Thymus (tissue), 11 donors: ENCODE data around the gene OR10H1. TPM values are rescaled to one million over a fixed set of nuclear protein-coding genes. Genes with fewer than 3 reads are reported as not detected.
"Not testable (repeated sequence)": the region's sequence is repeated elsewhere in the genome, so short reads cannot be mapped to it uniquely, and the experiment has no call there.

Experiments used
- DNase-seq, 9 donors: peaks; one replicate each; pipeline ENCODE4 v3.0.0-alpha.2; 2013; ENCODE audit warnings: low spot score in 9 of 9, low read depth in 6 of 9, missing footprints in 1 of 9
- H3K27ac ChIP-seq, 2 donors: one replicate each; pipeline ENCODE4 v1.5.1; 2013; ENCODE audit warnings: control low read depth in 1 of 2, low read depth in 1 of 2, low read length in 1 of 2, mild to moderate bottlenecking in 1 of 2, moderate library complexity in 1 of 2
- H3K27me3 ChIP-seq, 2 donors: one replicate each; pipeline ENCODE4 v1.5.1; 2013; ENCODE audit warnings: low read length in 1 of 2; ENCODE audit not compliant: control insufficient read depth in 2 of 2, insufficient read depth in 1 of 2
- H3K36me3 ChIP-seq, 2 donors: one replicate each; pipeline ENCODE4 v1.5.1; 2013; ENCODE audit warnings: low read length in 1 of 2, mild to moderate bottlenecking in 1 of 2, moderate library complexity in 1 of 2; ENCODE audit not compliant: control insufficient read depth in 2 of 2, insufficient read depth in 2 of 2
- H3K4me1 ChIP-seq, 2 donors: one replicate each; pipeline ENCODE4 v1.5.1; 2013; ENCODE audit warnings: low read length in 2 of 2; ENCODE audit not compliant: control insufficient read depth in 2 of 2, insufficient read depth in 2 of 2
- H3K4me3 ChIP-seq, 2 donors: one replicate each; pipeline ENCODE4 v1.5.1; 2013; ENCODE audit warnings: low read length in 2 of 2, control low read depth in 1 of 2, mild to moderate bottlenecking in 1 of 2
- H3K9me3 ChIP-seq, 2 donors: one replicate each; pipeline ENCODE4 v1.5.1; 2013; ENCODE audit warnings: low read length in 1 of 2, mild to moderate bottlenecking in 1 of 2; ENCODE audit not compliant: control insufficient read depth in 2 of 2, insufficient read depth in 1 of 2
- WGBS: extraction: QIAGEN DNeasy Blood & Tissue Kit; methylation state at CpG from one replicate; pipeline ENCODE4 v1.1.7; 2013; 5-methylcytosine and 5-hydroxymethylcytosine counted together
- polyA plus RNA-seq: library from polyadenylated mRNA; stranded (reverse); fragments of 200-250 nt; gene quantifications from one replicate; pipeline ENCODE4 v1.2.3, GENCODE V29; 2013
- total RNA-seq: library from RNA; stranded (reverse); fragments of 120-200 nt; gene quantifications from one replicate; pipeline ENCODE4 v1.2.4, GENCODE V29; 2013
- donor health status: healthy.

OR10H1 gene
- total and polyA plus RNA-seq, 2 donors = 0.09 TPM; not detected in 1

GRCh38 chr19:15834232-15834631 lies 18.8 kb upstream of the OR10H1 start:
- 98% methylated on average over 3 of the region's 3 CpGs for whole genome bisulfite sequencing
- H3K36me3 ChIP-seq, H3K4me3 ChIP-seq, DNase-seq, H3K27me3 ChIP-seq, H3K27ac ChIP-seq, H3K9me3 ChIP-seq: not testable (repeated sequence)
- H3K4me1 ChIP-seq = peaks cover 8 to 26% of the 10 kb centered on the region in 2 donors

DNA sequence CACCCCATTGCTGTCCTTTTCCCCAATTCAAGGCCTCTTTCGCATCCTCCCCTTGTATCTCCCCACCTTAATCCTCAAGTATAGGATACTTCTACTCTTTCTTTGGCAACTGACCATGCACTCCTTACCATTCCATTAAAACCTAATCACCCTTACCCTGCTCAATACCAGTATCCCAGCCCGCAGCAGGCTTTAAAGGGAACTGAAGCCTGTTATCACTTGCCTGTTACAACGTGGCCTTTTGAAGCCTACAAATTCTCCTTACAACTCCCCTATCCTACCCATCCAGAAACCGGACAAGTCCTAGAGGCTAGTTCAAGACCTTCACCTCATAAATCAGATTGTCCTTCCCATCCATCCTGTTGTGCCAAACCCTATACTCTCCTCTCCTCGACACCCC lies 16.2 kb upstream of the OR10H1 start:
- Histone ChIP-seq H3K36me3 (no peaks in the 10 kb centered on the region), H3K4me3 (no peak overlapping the region), H3K27me3 (peaks cover 0 to 5% of the 10 kb centered on the region in 2 donors), H3K4me1 (peaks cover 8 to 20% of the 10 kb centered on the region in 2 donors), H3K9me3 (no peaks in the 10 kb centered on the region), H3K27ac (no peak overlapping the region)
- no peak for DNase-seq
- 96% methylated on average over 5 of the region's 5 CpGs for WGBS

DNA sequence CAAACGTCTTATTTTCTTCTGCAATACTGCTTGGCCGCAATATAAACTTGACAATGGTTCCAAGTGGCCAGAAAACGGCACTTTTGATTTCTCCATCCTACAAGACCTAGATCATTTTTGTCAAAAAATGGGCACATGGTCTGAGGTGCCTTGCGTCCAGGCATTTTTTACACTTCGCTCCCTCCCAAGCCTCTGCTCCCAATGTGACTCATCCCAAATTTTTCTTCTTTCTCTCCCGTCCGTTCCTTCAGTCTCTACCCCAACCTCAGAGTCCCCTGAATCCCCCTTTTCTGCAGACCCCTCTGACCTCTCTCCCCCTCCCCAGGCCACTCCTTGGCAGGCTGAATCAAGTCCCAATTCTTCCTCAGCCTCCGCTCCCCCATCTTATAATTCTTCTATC lies 14.3 kb upstream of the OR10H1 start:
- DNase-seq = no peak
- Histone ChIP-seq H3K4me3 (no peak overlapping the region), H3K27ac (no peak overlapping the region), H3K9me3 (no peaks in the 10 kb centered on the region), H3K4me1 (peaks cover 0 to 5% of the 10 kb centered on the region in 2 donors), H3K36me3 (no peaks in the 10 kb centered on the region), H3K27me3 (peaks cover 0 to 5% of the 10 kb centered on the region in 2 donors)
- WGBS = 97% methylated on average over 8 of the region's 8 CpGs

- DNase-seq = no peak
- Histone ChIP-seq H3K27me3 (peaks cover 0 to 5% of the 10 kb centered on the region in 2 donors), H3K27ac (no peak overlapping the region), H3K4me3 (no peak overlapping the region), H3K36me3 (no peaks in the 10 kb centered on the region), H3K9me3 (no peaks in the 10 kb centered on the region), H3K4me1 (peaks cover 0 to 5% of the 10 kb centered on the region in 2 donors)
- 96% methylated on average over 10 of the region's 10 CpGs for WGBS
Measured at GRCh38 chr19:15829306-15829698, 13.8 kb upstream of the OR10H1 start.

DNA sequence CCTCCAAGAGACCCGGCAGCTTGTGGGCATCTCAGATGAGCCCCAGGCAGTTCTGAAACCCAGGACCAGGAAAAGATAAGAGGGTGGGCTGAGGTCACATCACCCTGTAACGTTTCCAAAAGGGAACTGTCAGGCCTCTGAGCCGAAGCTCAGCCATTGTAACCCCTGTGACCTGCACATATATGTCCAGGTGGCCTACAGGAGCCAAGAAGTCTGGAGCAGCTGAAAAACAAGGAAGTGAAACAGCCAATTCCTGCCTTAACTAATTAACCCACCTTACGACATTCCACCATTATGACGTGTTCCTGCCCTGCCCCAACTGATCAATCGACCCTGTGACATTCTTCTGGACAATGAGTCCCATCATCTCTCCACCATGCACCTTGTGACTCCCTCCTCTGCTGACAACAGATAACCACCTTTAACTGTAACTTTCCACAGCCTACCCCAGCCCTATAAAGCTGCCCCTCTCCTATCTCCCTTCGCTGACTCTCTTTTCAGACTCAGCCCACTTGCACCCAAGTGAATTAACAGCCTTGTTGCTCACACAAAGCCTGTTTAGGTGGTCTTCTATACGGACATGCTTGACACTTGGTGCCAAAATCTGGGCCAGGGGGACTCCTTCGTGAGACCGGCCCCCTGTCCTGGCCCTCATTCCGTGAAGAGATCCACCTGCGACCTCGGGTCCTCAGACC lies 13.3 kb upstream of the OR10H1 start:
- H3K36me3 ChIP-seq, H3K9me3 ChIP-seq, H3K27ac ChIP-seq, H3K4me3 ChIP-seq, DNase-seq, H3K27me3 ChIP-seq, H3K4me1 ChIP-seq: not testable (repeated sequence)
- 84% methylated on average over 13 of the region's 13 CpGs for WGBS

GRCh38 chr19:15828121-15828610 lies 12.7 kb upstream of the OR10H1 start:
- Histone ChIP-seq H3K9me3 (no peaks in the 10 kb centered on the region), H3K36me3 (no peaks in the 10 kb centered on the region), H3K27me3 (peaks cover 0 to 5% of the 10 kb centered on the region in 2 donors), H3K4me1 (peaks cover 0 to 5% of the 10 kb centered on the region in 2 donors), H3K27ac (no peak overlapping the region), H3K4me3 (no peak overlapping the region)
- DNase-seq = no peak
- 90% methylated on average over 7 of the region's 7 CpGs for WGBS

GRCh38 chr19:15825753-15826152 lies 10.3 kb upstream of the OR10H1 start:
- no peaks in the 10 kb centered on the region for H3K9me3 ChIP-seq
- no peaks in the 10 kb centered on the region for H3K36me3 ChIP-seq
- H3K27ac ChIP-seq = no peak overlapping the region
- peaks cover 0 to 5% of the 10 kb centered on the region in 2 donors for H3K27me3 ChIP-seq
- DNase-seq = no peak
- peaks cover 0 to 5% of the 10 kb centered on the region in 2 donors for H3K4me1 ChIP-seq
- H3K4me3 ChIP-seq = no peak overlapping the region
- WGBS = 95% methylated on average over 1 of the region's 1 CpG

GRCh38 chr19:15820646-15821045 lies 5.2 kb upstream of the OR10H1 start:
- Histone ChIP-seq H3K9me3 (no peaks in the 10 kb centered on the region), H3K36me3 (no peaks in the 10 kb centered on the region), H3K4me1 (no peaks in the 10 kb centered on the region), H3K27me3 (peaks cover 0 to 1% of the 10 kb centered on the region in 2 donors), H3K4me3 (no peak overlapping the region), H3K27ac (no peak overlapping the region)
- DNase-seq = no peak
- 96% methylated on average over 8 of the region's 8 CpGs for WGBS

- 59% methylated on average over 7 of the region's 7 CpGs for WGBS
- Histone ChIP-seq H3K27me3 (peaks cover 0 to 11% of the 10 kb centered on the region in 2 donors), H3K36me3 (no peaks in the 10 kb centered on the region), H3K27ac (no peak overlapping the region), H3K4me1 (no peaks in the 10 kb centered on the region), H3K9me3 (no peaks in the 10 kb centered on the region), H3K4me3 (no peak overlapping the region)
- no peak for DNase-seq
Measured at GRCh38 chr19:15813916-15814315, 1.5 kb downstream of the OR10H1 start.
